Activated CD4-positive, CD25-positive, alpha-beta regulatory T cell treated with anti-CD3 and anti-CD28 coated beads, Interleukin-2, amount 50 U/mL, for 24 hours (primary cell): ENCODE measurements around the gene ZFR.
A peak's percentile ranks its signal among the peaks of the same experiment; 100 is the strongest.
"Not testable (repeated sequence)": the region's sequence is repeated elsewhere in the genome, so short reads cannot be mapped to it uniquely, and the experiment has no call there.

Experiments
- ATAC-seq, 2 donors: fragments of 150-1000 bp; cut with Tn5 transposase; one replicate each; pipeline ENCODE4 v1.10.0; 2021; ENCODE audit warnings: mild to moderate bottlenecking in 1 of 2, moderate library complexity in 1 of 2

Gene ZFR

DNA sequence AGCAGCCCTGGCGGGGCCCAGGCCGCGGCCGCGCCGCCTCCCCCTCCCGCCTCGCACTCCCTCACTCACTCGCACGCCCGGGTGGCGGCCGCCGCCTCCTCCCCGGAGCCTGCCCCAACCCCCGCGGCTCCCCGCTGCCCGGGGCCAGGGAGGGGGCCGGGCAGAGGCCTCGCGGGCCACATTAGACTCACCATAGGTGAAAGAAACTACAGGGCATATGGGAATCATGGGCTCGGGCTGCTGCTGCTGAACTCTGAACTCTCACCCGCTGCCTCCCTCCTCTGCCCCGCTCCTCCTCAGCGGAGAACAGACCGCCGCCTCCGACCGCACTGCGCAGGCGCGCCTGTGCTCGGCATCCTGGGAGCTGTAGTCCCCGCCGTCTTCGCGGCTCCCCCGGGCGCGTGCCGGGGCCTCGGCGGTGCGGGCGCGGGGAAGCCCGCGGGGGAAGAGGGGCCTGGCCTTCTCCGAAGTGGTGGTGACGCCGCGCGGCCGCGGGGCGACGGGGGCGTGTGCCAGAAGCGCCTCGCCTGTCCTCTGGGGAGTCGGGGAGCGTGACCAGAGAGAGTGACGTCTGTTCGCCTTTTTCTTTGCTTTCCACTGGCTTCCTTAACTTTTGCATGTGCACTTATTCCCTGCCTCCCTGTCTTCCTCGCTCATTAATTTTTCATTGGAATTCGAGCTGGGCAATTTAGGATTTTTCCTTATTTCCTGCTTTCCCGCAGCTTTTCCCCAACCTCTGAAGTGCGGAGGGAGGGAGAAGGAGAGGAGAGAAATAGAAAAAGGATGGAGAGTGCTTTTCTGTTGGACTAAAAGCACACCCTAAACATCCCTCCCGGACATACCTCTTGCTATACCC, at the start of gene ZFR:
ZFR (minus strand) TSS at position 310 of the 856 bp plus-strand sequence; CDS start at position 228, 82 bp downstream.
- peak; percentile 91 to 92 for ATAC-seq

GRCh38 chr5:32490972-32491557, 46.5 kb upstream of the ZFR start:
- no peak for ATAC-seq

- ATAC-seq = peak; percentile 49 to 58
These were observed 45.4 kb upstream of the ZFR start for GRCh38 chr5:32489791-32490562.

- no peak for ATAC-seq
These were observed 42.9 kb upstream of the ZFR start for GRCh38 chr5:32487424-32487823.

GRCh38 chr5:32487008-32487407, 42.5 kb upstream of the ZFR start:
- ATAC-seq = no peak

- ATAC-seq = no peak
These were observed 37.7 kb upstream of the ZFR start for GRCh38 chr5:32482193-32482592.

GRCh38 chr5:32479096-32479495, 34.6 kb upstream of the ZFR start:
- ATAC-seq = no peak

DNA sequence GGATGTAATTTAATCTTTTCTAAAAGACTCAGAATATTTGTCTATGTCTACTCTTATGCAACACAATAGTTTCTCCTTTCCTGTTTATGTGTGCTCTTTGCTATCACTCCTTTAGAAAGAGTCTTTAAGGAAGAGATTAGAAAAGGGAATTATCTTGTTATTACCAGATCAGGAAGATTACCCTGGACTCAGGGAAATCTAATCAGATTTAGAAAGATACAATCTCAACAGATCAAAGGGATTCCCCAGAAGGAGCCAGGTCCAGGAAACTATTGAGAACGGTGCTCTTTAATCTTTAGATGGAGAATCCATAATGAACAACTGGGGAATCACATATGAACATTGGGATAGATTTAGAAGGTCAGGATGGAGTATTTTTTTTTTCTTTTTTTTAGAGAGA, 32.4 kb upstream of the ZFR start:
- ATAC-seq = no peak

DNA sequence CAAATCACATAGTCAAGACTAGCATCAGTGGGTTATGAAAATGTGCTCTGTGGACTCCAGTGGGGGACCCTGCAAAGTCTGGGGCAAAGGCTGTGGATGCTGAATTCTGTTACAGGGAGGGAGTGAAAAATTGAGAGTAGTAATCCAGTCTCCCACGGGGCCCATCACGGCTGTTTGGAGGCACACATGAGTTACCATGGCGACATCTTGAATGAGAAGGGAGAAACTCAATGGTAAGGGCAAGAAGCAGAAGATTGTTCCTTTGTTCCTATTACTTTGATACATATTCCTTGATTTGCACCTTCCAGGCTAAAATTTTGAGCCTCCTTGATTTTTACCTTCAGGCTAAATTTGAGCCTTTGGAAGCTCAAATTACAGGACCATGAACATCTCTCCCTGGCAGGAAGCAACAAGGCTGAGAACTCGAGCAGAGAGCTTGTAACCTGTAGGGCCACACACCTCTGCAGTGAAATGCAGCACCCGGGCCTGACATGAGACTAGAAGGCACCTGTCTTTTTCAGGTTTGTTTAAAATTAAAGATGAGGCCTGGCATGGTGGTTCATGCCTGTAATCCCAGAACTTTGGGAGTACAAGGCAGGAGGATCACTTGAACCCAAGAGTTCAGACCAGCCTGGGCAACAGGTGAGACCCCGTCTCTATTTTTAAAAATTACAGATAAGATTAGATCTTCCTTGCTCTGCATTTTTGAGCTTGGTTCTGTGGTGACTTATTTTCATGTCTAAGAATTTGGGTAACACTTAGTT, 31.0 kb upstream of the ZFR start:
- no peak for ATAC-seq

- no peak for ATAC-seq
These were observed 29.8 kb upstream of the ZFR start for GRCh38 chr5:32474209-32474854.

DNA sequence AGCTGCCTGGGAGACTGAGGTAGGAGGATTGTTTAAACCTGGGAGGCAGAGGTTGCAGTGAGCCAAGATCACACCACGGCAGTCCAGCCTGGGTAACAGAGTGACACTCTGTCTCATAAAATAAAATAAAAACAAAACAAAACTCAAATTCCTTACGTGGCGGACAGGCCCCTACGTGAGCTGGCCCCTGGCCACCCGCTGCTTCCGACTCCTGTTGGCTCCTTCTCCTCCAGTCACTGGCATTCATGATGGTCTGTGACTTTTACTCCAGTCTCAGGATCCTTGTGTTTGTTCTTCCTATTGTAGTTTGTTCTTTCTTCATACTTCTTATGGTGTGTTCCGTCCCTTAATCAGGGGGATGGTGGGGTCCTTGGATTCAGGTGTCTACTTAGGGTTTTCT, 28.5 kb upstream of the ZFR start:
- no peak for ATAC-seq

- no peak for ATAC-seq
These were observed 27.2 kb upstream of the ZFR start for GRCh38 chr5:32471784-32472183.

DNA sequence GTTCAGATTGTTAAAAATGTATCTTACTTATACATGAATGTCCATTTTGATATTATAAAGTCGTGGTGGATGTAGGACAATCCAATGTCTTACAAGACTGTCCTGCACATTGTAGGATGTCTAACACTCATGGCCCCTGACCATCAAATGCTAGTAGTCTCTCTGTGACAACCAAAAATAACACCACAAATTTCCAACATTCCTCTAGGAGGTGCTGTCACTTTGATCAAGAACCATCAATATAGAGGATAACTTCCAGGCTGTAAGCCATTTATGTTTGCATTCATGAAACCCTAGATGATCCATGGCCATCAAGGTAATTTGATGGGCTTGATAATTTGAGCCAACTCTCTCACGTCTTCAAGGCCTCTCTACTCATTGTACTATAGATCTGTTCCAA, 20.5 kb upstream of the ZFR start:
- ATAC-seq = no peak

GRCh38 chr5:32462618-32463017, 18.1 kb upstream of the ZFR start:
- peak; percentile 98 to 99 for ATAC-seq

DNA sequence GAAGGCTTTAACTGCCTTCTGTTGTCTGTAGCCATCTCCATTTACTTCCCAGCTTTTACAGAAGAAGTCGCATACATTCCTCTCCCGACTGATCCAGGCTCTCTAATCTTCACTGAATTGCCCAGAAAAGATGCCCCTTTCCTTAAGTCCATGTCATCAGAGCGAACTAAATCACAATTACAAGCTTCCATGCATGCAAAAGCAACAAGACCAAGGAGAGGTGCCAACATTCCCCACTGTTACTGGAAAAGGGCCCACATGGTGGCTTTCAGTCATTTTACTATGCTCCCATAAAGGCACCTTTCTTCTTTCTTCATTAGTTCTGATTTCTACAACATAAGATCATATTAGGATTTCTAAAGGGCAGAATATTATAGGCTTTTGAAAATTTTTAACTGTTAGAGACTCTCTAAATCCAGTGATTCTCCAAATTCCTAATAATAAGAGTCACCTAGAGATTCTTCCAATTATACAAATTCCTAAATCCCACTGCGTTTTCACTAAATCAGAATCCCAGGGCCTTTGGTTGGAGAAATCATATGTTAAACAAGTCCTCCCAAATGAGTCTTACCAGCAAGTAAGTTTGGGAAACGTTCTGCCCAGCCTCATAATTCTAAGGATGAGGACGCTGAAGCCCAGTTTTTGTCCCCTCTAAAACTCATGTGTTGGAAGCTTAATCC, 17.0 kb upstream of the ZFR start:
- ATAC-seq = no peak

GRCh38 chr5:32460702-32461101, 16.2 kb upstream of the ZFR start:
- ATAC-seq = no peak

- no peak for ATAC-seq
These were observed 14.4 kb upstream of the ZFR start for GRCh38 chr5:32458880-32459495.

DNA sequence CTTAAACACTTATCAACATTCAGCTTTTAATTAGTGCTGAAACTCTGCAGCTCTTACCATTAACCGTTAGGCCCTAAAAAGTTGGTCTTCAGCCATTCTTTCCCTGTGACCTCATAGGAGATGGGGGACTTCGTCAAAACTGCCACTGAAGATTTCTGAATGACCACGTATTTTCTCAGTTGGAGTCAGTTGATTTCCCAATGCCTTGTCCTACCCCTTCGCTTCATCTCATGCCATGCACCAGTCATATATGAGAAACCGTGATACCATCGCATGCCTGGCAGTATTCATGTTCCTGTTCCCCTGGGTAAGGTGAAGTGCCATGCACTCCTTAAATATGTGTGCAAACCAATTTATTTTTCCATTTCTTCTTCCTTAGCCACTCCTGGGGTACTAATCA, 10.8 kb upstream of the ZFR start:
- no peak for ATAC-seq

DNA sequence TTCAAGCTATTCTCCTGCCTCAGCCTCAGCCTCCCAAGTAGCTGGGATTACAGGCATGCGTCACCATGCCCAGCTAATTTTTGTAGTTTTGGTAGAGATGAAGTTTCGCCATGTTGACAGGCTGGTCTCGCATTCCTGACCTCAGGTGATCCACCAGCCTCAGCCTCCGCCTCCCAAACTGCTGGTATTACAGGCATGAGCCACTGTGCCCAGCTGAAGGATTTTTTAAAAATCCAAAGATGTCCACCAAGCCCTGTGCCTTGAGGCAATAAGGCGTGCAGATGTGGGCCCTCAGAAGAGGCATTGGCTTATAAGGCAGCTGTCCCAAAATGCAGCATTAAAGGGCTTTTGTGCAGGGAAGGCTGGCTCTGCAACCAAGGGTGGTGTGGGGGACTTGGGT, 10.3 kb upstream of the ZFR start:
- no peak for ATAC-seq

DNA sequence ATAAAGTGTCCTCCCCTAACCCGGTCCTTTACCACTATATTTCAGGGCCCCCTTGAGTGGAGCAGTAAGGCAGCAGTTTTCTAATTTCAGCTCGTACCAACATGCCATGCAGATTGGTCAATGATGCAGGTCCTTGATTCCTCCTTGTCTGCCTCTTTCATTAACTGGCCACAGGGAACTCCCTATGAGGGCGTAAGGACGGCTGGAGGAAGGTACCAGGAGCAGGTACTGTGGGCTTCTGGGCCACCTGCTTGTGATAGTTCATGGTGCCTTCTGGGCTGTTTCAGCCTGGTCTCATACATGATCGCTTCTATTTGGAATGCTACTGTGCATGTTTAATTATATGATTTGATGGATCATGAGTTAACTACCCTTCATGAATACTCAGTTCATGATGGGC, 9.4 kb upstream of the ZFR start:
- no peak for ATAC-seq

- ATAC-seq = not testable (repeated sequence)
These were observed 7.8 kb upstream of the ZFR start for GRCh38 chr5:32452316-32452715.
